CD4-positive, alpha-beta T cell treated with Interferon alpha-2 for 1 hour (primary cell): Measurements from ENCODE around the gene SEPTIN1.
"Not testable (repeated sequence)": the region's sequence is repeated elsewhere in the genome, so short reads cannot be mapped to it uniquely, and the experiment has no call there.

Experiments used
- DNase-seq, 2 donors: peaks; one replicate each; pipeline ENCODE4 v3.0.0-alpha.2; 2020 to 2022

Gene SEPTIN1

GRCh38 chr16:30356401-30357084, 25.8 kb downstream of the SEPTIN1 start:
- no peak for DNase-seq

DNA sequence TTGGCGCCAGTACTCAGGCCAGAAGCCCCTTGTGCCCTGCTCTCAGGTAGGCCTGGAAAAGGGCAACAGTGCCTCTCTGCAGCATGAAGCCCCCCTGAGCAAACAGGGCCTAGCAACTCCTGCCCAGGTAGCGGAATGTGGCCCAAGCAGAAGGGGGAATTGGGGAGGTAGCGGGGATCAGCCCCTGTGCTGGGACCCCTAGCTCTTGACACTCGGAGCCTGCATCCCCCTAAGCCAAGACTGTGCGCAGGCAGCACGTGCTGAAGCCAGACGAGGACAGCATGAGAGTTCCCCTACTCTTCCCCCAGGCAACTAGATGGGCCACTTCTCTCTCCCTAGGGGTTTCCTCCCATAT, 26.4 kb downstream of the SEPTIN1 start:
- no peak for DNase-seq

- DNase-seq: peak; percentile 92
Observed at GRCh38 chr16:30355144-30355953, 27.0 kb downstream of the SEPTIN1 start, which contains the start of gene CD2BP2. Gene CD2BP2 (minus strand): TSS chr16:30355308. CDS start chr16:30354681, 627 bp downstream.

DNA sequence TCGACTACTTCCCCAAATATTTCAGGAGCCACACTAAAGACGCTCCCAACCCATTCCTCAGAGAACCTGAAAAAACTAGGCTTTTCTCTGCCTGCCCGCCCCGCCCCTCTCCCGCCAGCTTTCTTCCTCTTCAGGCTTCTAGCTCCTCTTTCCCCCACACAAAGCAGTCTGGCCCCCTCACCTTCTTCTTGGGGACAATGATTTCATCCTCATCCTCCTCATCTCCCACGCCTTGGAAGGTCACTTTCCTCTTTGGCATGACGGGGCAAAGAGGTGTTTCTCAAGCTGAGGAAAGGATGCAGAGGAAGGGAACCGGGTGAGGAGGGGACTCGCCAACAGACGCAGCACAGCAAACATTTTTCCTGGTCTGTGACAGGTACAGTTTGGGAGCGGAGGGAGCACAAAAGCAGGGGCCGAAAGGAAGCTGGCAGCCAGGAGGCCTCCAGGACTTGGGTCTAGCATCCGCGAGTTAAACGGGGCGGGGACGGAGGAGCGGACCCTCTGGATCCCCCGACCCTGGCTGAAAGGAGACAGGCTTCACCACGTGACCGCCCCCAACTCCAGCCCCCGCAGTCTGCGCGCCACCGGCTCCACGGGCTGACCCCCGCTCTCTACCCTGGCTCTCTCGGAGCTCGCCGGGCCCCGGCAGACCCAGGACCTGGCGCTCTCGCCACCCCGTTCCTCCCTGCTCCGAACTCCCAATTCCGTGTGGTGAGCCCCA, 27.8 kb downstream of the SEPTIN1 start:
- no peak for DNase-seq

- DNase-seq: no peak
Observed at GRCh38 chr16:30353438-30354129, 28.8 kb downstream of the SEPTIN1 start.

DNA sequence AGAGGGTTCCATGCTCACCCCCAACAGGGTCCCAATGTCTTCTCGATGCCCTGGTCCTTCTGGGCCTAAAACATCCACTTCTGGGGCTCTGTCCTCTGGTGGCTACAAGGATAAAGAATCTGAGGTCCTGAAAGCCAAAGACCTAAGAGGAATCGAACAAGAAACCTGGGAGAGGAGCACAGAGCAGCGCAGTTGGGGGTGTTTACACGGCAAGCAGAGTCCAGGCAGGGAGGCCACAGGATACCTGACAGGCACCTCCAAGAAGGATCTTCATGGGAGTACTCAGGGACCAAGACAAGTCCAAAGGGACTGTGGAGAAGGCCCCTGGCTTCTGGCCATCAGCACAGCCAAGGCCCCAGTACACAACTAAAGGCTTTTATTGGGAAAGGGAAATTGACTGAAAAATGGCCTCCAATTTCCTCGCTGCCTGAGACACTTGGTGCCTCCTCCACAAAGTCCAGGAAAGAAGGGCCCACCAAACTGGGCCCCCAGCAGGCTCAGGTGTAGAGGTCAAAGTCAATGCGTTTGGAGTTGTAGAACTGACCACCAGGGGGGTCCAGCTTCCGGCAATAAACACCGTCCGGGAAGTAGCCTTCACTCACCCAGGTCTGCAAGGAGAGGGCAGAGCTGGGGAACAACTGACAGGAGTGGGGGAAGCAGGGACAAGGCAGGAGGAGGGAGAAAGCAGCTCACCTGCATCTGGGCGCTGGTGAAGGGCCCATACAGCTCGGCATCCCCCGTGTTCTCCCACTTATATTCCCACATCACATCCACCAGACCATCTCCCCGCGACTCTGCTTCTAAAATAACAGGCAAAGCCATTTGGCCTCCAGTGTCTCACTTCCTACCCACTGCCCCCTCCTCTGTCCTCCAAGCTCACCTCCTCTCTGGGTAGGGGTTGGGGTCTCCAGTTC, 29.6 kb downstream of the SEPTIN1 start:
- no peak for DNase-seq

GRCh38 chr16:30351586-30352419, 30.6 kb downstream of the SEPTIN1 start:
- DNase-seq: no peak

- DNase-seq: no peak
Observed at GRCh38 chr16:30351001-30351441, 31.3 kb downstream of the SEPTIN1 start.

- peak in 1 of 2 donors; percentile 40 for DNase-seq
Observed at GRCh38 chr16:30350134-30350871, 32.1 kb downstream of the SEPTIN1 start.

DNA sequence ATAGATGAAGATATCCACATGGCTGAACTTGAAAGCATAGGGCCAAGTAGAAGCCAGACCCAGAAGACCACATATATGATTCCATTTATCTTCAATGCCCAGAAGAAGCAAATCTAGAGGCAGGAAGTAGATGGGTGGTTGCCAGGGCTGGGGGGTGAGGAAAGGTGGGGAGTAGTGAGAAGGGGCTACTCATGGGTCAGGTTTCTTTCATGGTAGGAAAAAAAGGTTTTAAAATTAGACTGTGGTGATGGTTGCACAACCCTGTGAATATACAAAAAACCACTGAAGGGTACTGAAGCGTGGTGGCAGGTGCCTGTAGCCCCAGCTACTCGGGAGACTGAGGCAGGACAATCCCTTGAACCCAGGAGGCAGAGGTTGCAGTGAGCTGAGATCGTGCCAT, 32.7 kb downstream of the SEPTIN1 start:
- DNase-seq: no peak

- DNase-seq: no peak
Observed at GRCh38 chr16:30348929-30349328, 33.4 kb downstream of the SEPTIN1 start.

DNA sequence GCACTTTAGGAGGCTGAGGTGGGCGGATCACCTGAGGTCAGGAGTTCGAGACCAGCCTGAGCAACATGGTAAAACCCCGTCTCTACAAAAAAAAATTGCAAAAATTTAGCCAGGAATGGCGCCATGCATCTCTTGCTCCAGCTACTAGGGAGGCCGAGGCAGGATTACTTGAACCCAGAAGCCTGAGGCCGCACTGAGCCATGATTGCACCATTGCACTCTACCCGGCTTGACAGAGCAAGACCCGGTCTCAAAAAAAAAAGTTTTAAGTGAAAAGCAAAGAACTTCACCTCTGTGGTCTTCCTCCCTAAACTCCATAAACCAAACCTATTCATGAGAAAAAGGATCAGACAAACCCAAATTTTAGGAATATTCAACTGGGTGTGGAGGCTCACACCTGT, 34.2 kb downstream of the SEPTIN1 start:
- DNase-seq: no peak

- DNase-seq: no peak
Observed at GRCh38 chr16:30346286-30346685, 36.1 kb downstream of the SEPTIN1 start.

DNA sequence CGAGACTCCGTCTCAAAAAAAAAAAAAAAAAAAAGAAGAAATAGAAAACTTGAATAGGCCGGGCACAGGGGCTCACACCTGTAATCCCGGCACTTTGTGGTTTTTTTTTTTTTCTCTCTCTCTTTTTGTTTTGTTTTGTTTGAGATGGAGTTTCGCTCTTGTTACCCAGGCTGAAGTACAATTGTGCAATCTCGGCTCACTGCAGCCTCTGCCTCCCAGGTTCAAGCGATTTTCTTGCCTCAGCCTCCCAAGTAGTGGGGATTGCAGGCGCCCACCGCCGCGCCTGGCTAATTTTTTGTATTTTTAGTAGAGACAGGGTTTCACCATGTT, 38.9 kb downstream of the SEPTIN1 start:
- DNase-seq: not testable (repeated sequence)

DNA sequence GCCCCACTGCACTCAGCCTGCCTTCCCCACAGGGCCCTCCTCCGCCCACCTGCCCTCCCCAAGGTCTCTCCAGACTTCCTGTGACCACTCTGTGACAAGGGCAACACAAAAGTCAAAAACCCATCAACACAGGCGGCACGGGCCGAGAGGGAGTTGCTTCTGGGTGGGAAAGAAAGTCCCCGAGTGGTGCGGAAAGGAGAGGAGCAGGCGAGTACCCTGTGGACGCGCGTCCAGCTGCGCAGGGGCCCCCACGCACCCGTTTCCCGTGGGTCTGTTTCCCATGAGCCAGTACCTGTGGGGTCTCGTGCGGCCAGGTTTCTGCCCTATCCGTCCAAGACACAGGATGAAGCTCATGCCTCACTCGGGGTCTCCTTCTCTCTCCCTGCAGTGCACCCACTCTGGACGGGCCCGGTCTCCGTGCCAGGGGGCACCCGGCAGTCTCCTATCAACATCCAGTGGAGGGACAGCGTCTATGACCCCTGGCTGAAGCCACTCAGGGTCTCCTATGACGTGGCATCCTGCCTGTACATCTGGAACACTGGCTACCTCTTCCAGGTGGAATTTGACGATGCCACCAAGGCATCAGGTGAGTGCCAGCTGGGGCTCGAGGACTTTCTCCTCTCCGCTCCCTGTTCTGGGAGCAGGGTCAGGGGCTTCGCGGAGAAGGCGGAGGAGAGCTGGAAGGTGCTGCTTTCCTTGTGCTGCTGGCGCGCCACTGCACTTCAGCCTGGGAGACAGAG, 39.4 kb downstream of the SEPTIN1 start:
- no peak for DNase-seq

DNA sequence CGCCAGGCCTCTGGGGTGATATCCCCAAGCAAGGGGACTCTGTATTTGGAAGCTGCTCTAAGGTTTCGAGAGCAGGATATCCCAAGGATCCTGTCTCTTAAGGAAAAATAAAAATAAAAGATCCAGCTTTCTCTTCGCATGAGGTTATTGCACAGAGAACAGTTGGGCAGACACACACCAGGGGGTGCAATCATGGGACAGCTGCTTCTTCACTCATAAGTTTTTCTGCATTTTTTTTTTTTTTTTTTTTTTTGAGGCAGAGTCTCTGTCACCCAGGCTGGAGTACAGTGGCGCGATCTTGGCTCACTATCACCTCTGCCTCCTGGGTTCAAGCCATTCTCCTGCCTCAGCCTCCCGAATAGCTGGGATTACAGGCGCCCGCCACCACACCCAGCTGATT, 40.4 kb downstream of the SEPTIN1 start:
- not testable (repeated sequence) for DNase-seq

DNA sequence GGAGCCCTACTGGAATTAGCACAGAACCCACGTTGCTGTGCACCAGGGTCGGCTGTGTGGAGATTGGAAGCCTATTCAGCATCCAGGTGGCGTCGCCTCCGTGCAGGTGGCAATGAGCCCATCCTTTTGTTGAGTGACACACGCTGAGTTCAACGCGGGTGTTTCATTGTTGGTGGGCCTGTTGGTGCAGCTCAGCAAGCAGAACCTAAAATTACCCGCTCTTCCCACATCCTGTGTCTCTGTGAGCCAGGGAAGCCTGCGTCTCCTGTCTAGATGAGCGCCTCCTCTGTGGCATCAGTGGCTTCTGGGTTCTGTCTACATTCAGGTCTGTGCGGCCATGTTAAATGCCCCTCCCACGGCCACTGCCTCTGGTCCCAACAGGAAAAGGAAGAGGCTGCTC, 41.7 kb downstream of the SEPTIN1 start:
- DNase-seq: no peak

GRCh38 chr16:30338715-30339114, 43.6 kb downstream of the SEPTIN1 start:
- DNase-seq: not testable (repeated sequence)

DNA sequence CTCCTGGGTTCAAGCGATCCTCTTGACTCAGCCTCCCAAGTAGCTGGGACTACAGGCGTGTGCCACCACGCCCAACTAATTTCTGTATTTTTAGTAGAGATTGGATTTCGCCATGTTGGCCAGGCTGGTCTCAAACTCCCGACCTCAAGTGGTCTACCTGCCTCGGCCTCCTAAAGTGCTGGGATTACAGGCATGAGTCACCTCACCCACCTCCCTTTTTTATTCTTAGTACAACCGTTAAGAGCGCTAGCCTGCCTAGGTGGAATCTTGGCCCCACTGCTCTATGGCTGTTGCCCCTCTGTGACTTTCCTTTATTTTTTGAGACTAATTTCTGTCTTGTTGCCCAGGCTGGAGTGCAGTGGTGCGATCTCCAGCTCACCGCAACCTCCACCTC, 44.4 kb downstream of the SEPTIN1 start:
- DNase-seq: not testable (repeated sequence)
